Tibial nerve (tissue), 4 donors: ENCODE measurements around the gene PLEKHB1. TPM values are rescaled to one million over a fixed set of nuclear protein-coding genes. Genes with fewer than 3 reads are reported as not detected.

Experiments
- DNase-seq, 2 donors: peaks; one replicate each; pipeline ENCODE4 v3.0.0-alpha.2; 2019; ENCODE audit warnings: low spot score in 2 of 2
- H3K27ac ChIP-seq, 4 donors: fragments of 200-600 bp; sonication (generic) in 3 of 4; one replicate each; pipeline ENCODE4 v1.5.1; 2017 to 2019; ENCODE audit warnings: mild to moderate bottlenecking in 1 of 4
- H3K27me3 ChIP-seq, 2 donors: fragments of 200-600 bp; sonication (generic) in 1 of 2; one replicate each; pipeline versions ENCODE4 v1.5.1 to v1.6.0; 2017 to 2019
- H3K36me3 ChIP-seq, 3 donors: fragments of 200-600 bp; sonication (generic); one replicate each; pipeline ENCODE4 v1.5.1; 2018 to 2019
- H3K4me1 ChIP-seq, 4 donors: fragments of 200-600 bp; sonication (generic) in 3 of 4; one replicate each; pipeline ENCODE4 v1.5.1; 2017 to 2019
- H3K4me3 ChIP-seq, 4 donors: fragments of 200-600 bp; sonication (generic) in 3 of 4; one replicate each; pipeline ENCODE4 v1.5.1; 2017 to 2019; ENCODE audit warnings: mild to moderate bottlenecking in 1 of 4, moderate library complexity in 1 of 4
- H3K9me3 ChIP-seq, 4 donors: fragments of 200-600 bp; sonication (generic) in 3 of 4; one replicate each; pipeline ENCODE4 v1.5.1; 2017 to 2019
- CTCF ChIP-seq, 5 experiments: fragments of 200-600 bp in 3 of 5; fragments of 450-650 bp in 2 of 5; sonication (generic) in 3 of 5; IDR thresholded peaks; one replicate each; pipeline ENCODE4 v1.5.1; 2016 to 2019; ENCODE audit warnings: antibody characterized with exemption in 5 of 5, mild to moderate bottlenecking in 3 of 5, moderate library complexity in 2 of 5
- EP300 ChIP-seq, 2 donors: sonication (generic); formaldehyde crosslinking; IDR thresholded peaks; one replicate each; pipeline ENCODE4 v1.6.1; 2017; ENCODE audit warnings: antibody characterized with exemption in 2 of 2, mild to moderate bottlenecking in 1 of 2
- POLR2A ChIP-seq, 2 donors: fragments of 450-650 bp; IDR thresholded peaks; one replicate each; pipeline ENCODE4 v1.6.1; 2017; ENCODE audit warnings: antibody characterized with exemption in 2 of 2, mild to moderate bottlenecking in 2 of 2, moderate library complexity in 2 of 2
- WGBS, 2 donors: methylation state at CpG; one replicate each; pipeline ENCODE4 v1.1.5; 2018; 5-methylcytosine and 5-hydroxymethylcytosine counted together
- total RNA-seq, 4 donors: library from RNA; depleted of rRNA; stranded (reverse); fragments of >200 nt; gene quantifications; one replicate each; pipeline ENCODE4 v1.1.0, GENCODE V29; 2016

Gene PLEKHB1
- total RNA-seq, 4 donors from 2014 or later = 71.4 to 226 (median 206) TPM

GRCh38 chr11:73629907-73630306 is 16.5 kb upstream of the PLEKHB1 start:
- Histone ChIP-seq H3K9me3 (no peaks in the 10 kb centered on the region), H3K27me3 (no peaks in the 10 kb centered on the region), H3K27ac (no peak overlapping the region), H3K4me3 (no peak overlapping the region), H3K4me1 (peaks cover 0 to 9% (median 0%) of the 10 kb centered on the region in 4 donors), H3K36me3 (no peaks in the 10 kb centered on the region)
- 77% methylated on average over 7 of the region's 7 CpGs for WGBS, 2 donors
- no peak for DNase-seq
- TF ChIP-seq EP300 (IDR thresholded peaks at IDR 0.05) (no peak), CTCF (IDR thresholded peaks at IDR 0.05) (no peak), POLR2A (IDR thresholded peaks at IDR 0.05) (no peak)

- Histone ChIP-seq H3K27me3 (no peaks in the 10 kb centered on the region), H3K4me1 (no peaks in the 10 kb centered on the region), H3K4me3 (no peak overlapping the region), H3K27ac (no peak overlapping the region), H3K36me3 (no peaks in the 10 kb centered on the region), H3K9me3 (no peaks in the 10 kb centered on the region)
- no peak for TF ChIP-seq POLR2A (IDR thresholded peaks at IDR 0.05)
- TF ChIP-seq EP300 (IDR thresholded peaks at IDR 0.05) = no peak
- no peak for TF ChIP-seq CTCF (IDR thresholded peaks at IDR 0.05)
- DNase-seq = no peak
- 77 to 87% methylated on average over 4 of the region's 4 CpGs for WGBS, 2 donors
Observed at GRCh38 chr11:73632996-73633395, 13.4 kb upstream of the PLEKHB1 start.

- Histone ChIP-seq H3K27me3 (no peaks in the 10 kb centered on the region), H3K27ac (no peak overlapping the region), H3K36me3 (no peaks in the 10 kb centered on the region), H3K4me3 (no peak overlapping the region), H3K9me3 (no peaks in the 10 kb centered on the region), H3K4me1 (no peaks in the 10 kb centered on the region)
- no peak for DNase-seq
- TF ChIP-seq CTCF (IDR thresholded peaks at IDR 0.05) (no peak), EP300 (IDR thresholded peaks at IDR 0.05) (no peak), POLR2A (IDR thresholded peaks at IDR 0.05) (no peak)
- 86 to 95% methylated on average over 2 of the region's 2 CpGs for WGBS, 2 donors
Observed at GRCh38 chr11:73633999-73634398, 12.4 kb upstream of the PLEKHB1 start.

GRCh38 chr11:73635721-73636120 is 10.7 kb upstream of the PLEKHB1 start:
- 91% methylated on average over 5 of the region's 5 CpGs for WGBS, 2 donors
- Histone ChIP-seq H3K4me1 (no peaks in the 10 kb centered on the region), H3K4me3 (no peak overlapping the region), H3K27ac (no peak overlapping the region), H3K9me3 (no peaks in the 10 kb centered on the region), H3K27me3 (no peaks in the 10 kb centered on the region), H3K36me3 (no peaks in the 10 kb centered on the region)
- DNase-seq = no peak
- TF ChIP-seq CTCF (IDR thresholded peaks at IDR 0.05) (no peak), EP300 (IDR thresholded peaks at IDR 0.05) (no peak), POLR2A (IDR thresholded peaks at IDR 0.05) (no peak)

GRCh38 chr11:73636249-73636648 is 10.1 kb upstream of the PLEKHB1 start:
- H3K9me3 ChIP-seq = no peaks in the 10 kb centered on the region
- no peak overlapping the region for H3K27ac ChIP-seq
- no peaks in the 10 kb centered on the region for H3K4me1 ChIP-seq
- H3K27me3 ChIP-seq = no peaks in the 10 kb centered on the region
- no peak overlapping the region for H3K4me3 ChIP-seq
- WGBS, 2 donors = 93 to 98% methylated on average over 5 of the region's 5 CpGs
- TF ChIP-seq CTCF (IDR thresholded peaks at IDR 0.05) = no peak
- TF ChIP-seq POLR2A (IDR thresholded peaks at IDR 0.05) = no peak
- no peak for TF ChIP-seq EP300 (IDR thresholded peaks at IDR 0.05)
- no peak for DNase-seq
- no peaks in the 10 kb centered on the region for H3K36me3 ChIP-seq
